ENCODE data around the gene MEGF6.

- TF ChIP-seq, protein P1, sequence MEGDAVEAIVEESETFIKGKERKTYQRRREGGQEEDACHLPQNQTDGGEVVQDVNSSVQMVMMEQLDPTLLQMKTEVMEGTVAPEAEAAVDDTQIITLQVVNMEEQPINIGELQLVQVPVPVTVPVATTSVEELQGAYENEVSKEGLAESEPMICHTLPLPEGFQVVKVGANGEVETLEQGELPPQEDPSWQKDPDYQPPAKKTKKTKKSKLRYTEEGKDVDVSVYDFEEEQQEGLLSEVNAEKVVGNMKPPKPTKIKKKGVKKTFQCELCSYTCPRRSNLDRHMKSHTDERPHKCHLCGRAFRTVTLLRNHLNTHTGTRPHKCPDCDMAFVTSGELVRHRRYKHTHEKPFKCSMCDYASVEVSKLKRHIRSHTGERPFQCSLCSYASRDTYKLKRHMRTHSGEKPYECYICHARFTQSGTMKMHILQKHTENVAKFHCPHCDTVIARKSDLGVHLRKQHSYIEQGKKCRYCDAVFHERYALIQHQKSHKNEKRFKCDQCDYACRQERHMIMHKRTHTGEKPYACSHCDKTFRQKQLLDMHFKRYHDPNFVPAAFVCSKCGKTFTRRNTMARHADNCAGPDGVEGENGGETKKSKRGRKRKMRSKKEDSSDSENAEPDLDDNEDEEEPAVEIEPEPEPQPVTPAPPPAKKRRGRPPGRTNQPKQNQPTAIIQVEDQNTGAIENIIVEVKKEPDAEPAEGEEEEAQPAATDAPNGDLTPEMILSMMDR (IDR thresholded peaks at IDR 0.05) = no peak
- TF ChIP-seq ZFX (IDR thresholded peaks at IDR 0.05; ENCODE audit: borderline replicate concordance) = no peak
Observed at GRCh38 chr1:3553940-3554223, 57.4 kb downstream of the MEGF6 start.
